ENCODE results near the gene TRIO. TPM values are rescaled to one million over a fixed set of nuclear protein-coding genes. Genes with fewer than 3 reads are reported as not detected.

TRIO gene
- total RNA-seq, 1 experiment from 2014 or later: 99.8 TPM

- Histone ChIP-seq H3K4me3 (ENCODE audit: low read depth, low read length, poor library complexity, severe bottlenecking) (no peak overlapping the region), H3K36me3 (ENCODE audit: insufficient read depth, low read length, poor library complexity, severe bottlenecking) (no peaks in the 10 kb centered on the region), H3K4me1 (ENCODE audit: insufficient read depth, low read length, poor library complexity, severe bottlenecking) (peaks cover 25% of the 10 kb centered on the region), H3K27ac (ENCODE audit: low read depth, low read length, poor library complexity, severe bottlenecking) (no peak overlapping the region), H3K9me3 (ENCODE audit: low read depth, low read length, poor library complexity, severe bottlenecking) (no peaks in the 10 kb centered on the region), H3K27me3 (replicated peaks; ENCODE audit: insufficient read depth, low read depth, low read length, poor library complexity) (no peaks in the 10 kb centered on the region)
- TF ChIP-seq, protein P1, sequence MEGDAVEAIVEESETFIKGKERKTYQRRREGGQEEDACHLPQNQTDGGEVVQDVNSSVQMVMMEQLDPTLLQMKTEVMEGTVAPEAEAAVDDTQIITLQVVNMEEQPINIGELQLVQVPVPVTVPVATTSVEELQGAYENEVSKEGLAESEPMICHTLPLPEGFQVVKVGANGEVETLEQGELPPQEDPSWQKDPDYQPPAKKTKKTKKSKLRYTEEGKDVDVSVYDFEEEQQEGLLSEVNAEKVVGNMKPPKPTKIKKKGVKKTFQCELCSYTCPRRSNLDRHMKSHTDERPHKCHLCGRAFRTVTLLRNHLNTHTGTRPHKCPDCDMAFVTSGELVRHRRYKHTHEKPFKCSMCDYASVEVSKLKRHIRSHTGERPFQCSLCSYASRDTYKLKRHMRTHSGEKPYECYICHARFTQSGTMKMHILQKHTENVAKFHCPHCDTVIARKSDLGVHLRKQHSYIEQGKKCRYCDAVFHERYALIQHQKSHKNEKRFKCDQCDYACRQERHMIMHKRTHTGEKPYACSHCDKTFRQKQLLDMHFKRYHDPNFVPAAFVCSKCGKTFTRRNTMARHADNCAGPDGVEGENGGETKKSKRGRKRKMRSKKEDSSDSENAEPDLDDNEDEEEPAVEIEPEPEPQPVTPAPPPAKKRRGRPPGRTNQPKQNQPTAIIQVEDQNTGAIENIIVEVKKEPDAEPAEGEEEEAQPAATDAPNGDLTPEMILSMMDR (conservative IDR thresholded peaks at IDR 0.05; ENCODE audit: low read depth, low read length): no peak
- TF ChIP-seq EZH2 (IDR thresholded peaks at IDR 0.05; ENCODE audit: borderline replicate concordance, low read depth, low read length, poor library complexity, severe bottlenecking): no peak
- intact Hi-C loops (cut with micrococcal nuclease; ENCODE audit: unreplicated experiment): no loop called here
- CTCF ChIA-PET: no interaction called here
- no peak for DNase-seq (ENCODE audit: low spot score)
- POLR2A ChIA-PET (ENCODE audit: low non-redundant PET): no interaction called here
- no TSS peak for BruUV-seq (replicated peaks)
These were observed 106.3 kb downstream of the TRIO start for GRCh38 chr5:14249258-14250082.

GRCh38 chr5:14250084-14250695 lies 107.0 kb downstream of the TRIO start:
- DNase-seq (ENCODE audit: low spot score): peak; percentile 52
- ChIA-PET POLR2A (ENCODE audit: low non-redundant PET) (no interaction called here), CTCF (no interaction called here)
- Histone ChIP-seq H3K27me3 (replicated peaks; ENCODE audit: insufficient read depth, low read depth, low read length, poor library complexity) (no peaks in the 10 kb centered on the region), H3K27ac (ENCODE audit: low read depth, low read length, poor library complexity, severe bottlenecking) (no peak overlapping the region), H3K36me3 (ENCODE audit: insufficient read depth, low read length, poor library complexity, severe bottlenecking) (no peaks in the 10 kb centered on the region), H3K4me3 (ENCODE audit: low read depth, low read length, poor library complexity, severe bottlenecking) (no peak overlapping the region), H3K9me3 (ENCODE audit: low read depth, low read length, poor library complexity, severe bottlenecking) (no peaks in the 10 kb centered on the region), H3K4me1 (ENCODE audit: insufficient read depth, low read length, poor library complexity, severe bottlenecking) (peaks cover 23% of the 10 kb centered on the region)
- TF ChIP-seq EZH2 (IDR thresholded peaks at IDR 0.05; ENCODE audit: borderline replicate concordance, low read depth, low read length, poor library complexity, severe bottlenecking): no peak
- TF ChIP-seq, protein P1 (conservative IDR thresholded peaks at IDR 0.05; ENCODE audit: low read depth, low read length): no peak
- intact Hi-C loops (cut with micrococcal nuclease; ENCODE audit: unreplicated experiment): no loop called here
- no TSS peak for BruUV-seq (replicated peaks)

- BruUV-seq (replicated peaks): no TSS peak
- CTCF ChIA-PET: no interaction called here
These were observed 107.9 kb downstream of the TRIO start for GRCh38 chr5:14250748-14251701.

More at GRCh38 chr5:14250748-14251701, 107.9 kb downstream of the TRIO start:
- H3K36me3 ChIP-seq (ENCODE audit: insufficient read depth, low read length, poor library complexity, severe bottlenecking): no peaks in the 10 kb centered on the region
- intact Hi-C loops (cut with micrococcal nuclease; ENCODE audit: unreplicated experiment): no loop called here
- no peak overlapping the region for H3K27ac ChIP-seq (ENCODE audit: low read depth, low read length, poor library complexity, severe bottlenecking)
- DNase-seq (ENCODE audit: low spot score): no peak
- H3K9me3 ChIP-seq (ENCODE audit: low read depth, low read length, poor library complexity, severe bottlenecking): peaks cover 3% of the 10 kb centered on the region
- TF ChIP-seq, protein P1 (conservative IDR thresholded peaks at IDR 0.05; ENCODE audit: low read depth, low read length): no peak
- TF ChIP-seq EZH2 (IDR thresholded peaks at IDR 0.05; ENCODE audit: borderline replicate concordance, low read depth, low read length, poor library complexity, severe bottlenecking): no peak
- POLR2A ChIA-PET (ENCODE audit: low non-redundant PET): no interaction called here
- peaks cover 23% of the 10 kb centered on the region for H3K4me1 ChIP-seq (ENCODE audit: insufficient read depth, low read length, poor library complexity, severe bottlenecking)
- no peaks in the 10 kb centered on the region for H3K27me3 ChIP-seq (replicated peaks; ENCODE audit: insufficient read depth, low read depth, low read length, poor library complexity)
- no peak overlapping the region for H3K4me3 ChIP-seq (ENCODE audit: low read depth, low read length, poor library complexity, severe bottlenecking)

Data from A673 (cell line).